IPS-18a (cell line): ENCODE measurements around the gene ESPN.
"Not testable (repeated sequence)": the region's sequence is repeated elsewhere in the genome, so short reads cannot be mapped to it uniquely, and the experiment has no call there.

Experiments
- H3K27ac ChIP-seq: one replicate; pipeline ENCODE4 v1.5.1; 2013; ENCODE audit warnings: low read length
- H3K27me3 ChIP-seq: one replicate; pipeline ENCODE4 v1.6.1; 2013; ENCODE audit warnings: mild to moderate bottlenecking, low read length; ENCODE audit not compliant: control insufficient read depth, insufficient read depth
- H3K36me3 ChIP-seq: one replicate; pipeline ENCODE4 v1.6.1; 2013; ENCODE audit warnings: low read depth, low read length; ENCODE audit not compliant: control insufficient read depth
- H3K4me1 ChIP-seq: one replicate; pipeline ENCODE4 v1.6.1; 2013; ENCODE audit warnings: low read depth, low read length; ENCODE audit not compliant: control insufficient read depth
- H3K4me3 ChIP-seq: one replicate; pipeline ENCODE4 v1.5.1; 2013; ENCODE audit warnings: low read length
- H3K9ac ChIP-seq: one replicate; pipeline ENCODE4 v1.6.1; 2013; ENCODE audit warnings: mild to moderate bottlenecking, low read length, moderate library complexity
- H3K9me3 ChIP-seq: one replicate; pipeline ENCODE4 v1.6.1; 2013; ENCODE audit warnings: low read depth, low read length; ENCODE audit not compliant: control insufficient read depth

The ESPN gene

GRCh38 chr1:6423321-6423999 is 1.1 kb upstream of the ESPN start:
- Histone ChIP-seq H3K4me3 (no peak overlapping the region), H3K9me3 (no peaks in the 10 kb centered on the region), H3K27ac (no peak overlapping the region), H3K9ac (no peak overlapping the region), H3K4me1 (peaks cover 5% of the 10 kb centered on the region), H3K36me3 (no peaks in the 10 kb centered on the region), H3K27me3 (peaks cover 92% of the 10 kb centered on the region)

- H3K27me3 ChIP-seq: peaks cover 86% of the 10 kb centered on the region
- no peak overlapping the region for H3K4me3 ChIP-seq
- H3K27ac ChIP-seq: no peak overlapping the region
Observed at GRCh38 chr1:6424000-6424565, 493 bp upstream of the ESPN start.

GRCh38 chr1:6425658-6426057 is 1.1 kb downstream of the ESPN start:
- no peak overlapping the region for H3K27ac ChIP-seq
- H3K4me3 ChIP-seq: no peak overlapping the region
- peaks cover 74% of the 10 kb centered on the region for H3K27me3 ChIP-seq
- no peaks in the 10 kb centered on the region for H3K4me1 ChIP-seq
- H3K9ac ChIP-seq: no peak overlapping the region
- no peaks in the 10 kb centered on the region for H3K36me3 ChIP-seq
- H3K9me3 ChIP-seq: no peaks in the 10 kb centered on the region

More at GRCh38 chr1:6424000-6424565, 493 bp upstream of the ESPN start:
- H3K9ac ChIP-seq: no peak overlapping the region
- no peaks in the 10 kb centered on the region for H3K9me3 ChIP-seq
- no peaks in the 10 kb centered on the region for H3K36me3 ChIP-seq
- H3K4me1 ChIP-seq: peaks cover 5% of the 10 kb centered on the region

GRCh38 chr1:6426277-6426971 is 1.8 kb downstream of the ESPN start:
- Histone ChIP-seq H3K4me3 (no peak overlapping the region), H3K27ac (no peak overlapping the region), H3K27me3 (peaks cover 66% of the 10 kb centered on the region), H3K4me1 (no peaks in the 10 kb centered on the region), H3K9ac (no peak overlapping the region), H3K36me3 (no peaks in the 10 kb centered on the region), H3K9me3 (no peaks in the 10 kb centered on the region)

GRCh38 chr1:6426972-6427350 is 2.4 kb downstream of the ESPN start:
- Histone ChIP-seq H3K4me1 (no peaks in the 10 kb centered on the region), H3K36me3 (no peaks in the 10 kb centered on the region), H3K27ac (no peak overlapping the region), H3K9ac (no peak overlapping the region), H3K9me3 (no peaks in the 10 kb centered on the region), H3K4me3 (no peak overlapping the region), H3K27me3 (peaks cover 61% of the 10 kb centered on the region)

- Histone ChIP-seq H3K4me3 (no peak overlapping the region), H3K27ac (no peak overlapping the region), H3K27me3 (peaks cover 54% of the 10 kb centered on the region), H3K9me3 (no peaks in the 10 kb centered on the region), H3K4me1 (no peaks in the 10 kb centered on the region), H3K36me3 (no peaks in the 10 kb centered on the region), H3K9ac (no peak overlapping the region)
Observed at GRCh38 chr1:6427441-6428390, 3.1 kb downstream of the ESPN start.

- H3K4me1 ChIP-seq, H3K27ac ChIP-seq: not testable (repeated sequence)
- peaks cover 46% of the 10 kb centered on the region for H3K27me3 ChIP-seq
Observed at GRCh38 chr1:6428453-6428852, 3.9 kb downstream of the ESPN start.

GRCh38 chr1:6429660-6430411 is 5.3 kb downstream of the ESPN start:
- H3K9ac ChIP-seq, H3K4me1 ChIP-seq, H3K4me3 ChIP-seq, H3K36me3 ChIP-seq, H3K9me3 ChIP-seq, H3K27ac ChIP-seq: not testable (repeated sequence)
- H3K27me3 ChIP-seq: peaks cover 32% of the 10 kb centered on the region

More at GRCh38 chr1:6428453-6428852, 3.9 kb downstream of the ESPN start:
- H3K4me3 ChIP-seq, H3K9me3 ChIP-seq, H3K9ac ChIP-seq, H3K36me3 ChIP-seq: not testable (repeated sequence)

- H3K9ac ChIP-seq, H3K36me3 ChIP-seq, H3K4me3 ChIP-seq: not testable (repeated sequence)
Observed at GRCh38 chr1:6431645-6432579, 7.3 kb downstream of the ESPN start.

GRCh38 chr1:6434186-6434585 is 9.6 kb downstream of the ESPN start:
- Histone ChIP-seq H3K9me3 (no peaks in the 10 kb centered on the region), H3K27ac (no peak overlapping the region), H3K27me3 (peaks cover 5% of the 10 kb centered on the region), H3K36me3 (no peaks in the 10 kb centered on the region), H3K4me1 (no peaks in the 10 kb centered on the region), H3K9ac (no peak overlapping the region), H3K4me3 (no peak overlapping the region)

More at GRCh38 chr1:6431645-6432579, 7.3 kb downstream of the ESPN start:
- not testable (repeated sequence) for H3K27ac ChIP-seq, H3K4me1 ChIP-seq, H3K9me3 ChIP-seq
- H3K27me3 ChIP-seq: peaks cover 12% of the 10 kb centered on the region
